Measurements from ENCODE around the gene FGF4.

Gene FGF4

GRCh38 chr11:69775163-69775755 lies at the start of gene FGF4:
Gene FGF4 (minus strand): TSS chr11:69775341. CDS start chr11:69775084, 257 bp downstream.
- no peak for DNase-seq

GRCh38 chr11:69823641-69824265 lies 48.6 kb upstream of the FGF4 start:
- no peak for DNase-seq

GRCh38 chr11:69822676-69823494 lies 47.7 kb upstream of the FGF4 start:
- no peak for DNase-seq

- no peak for DNase-seq
Observed at GRCh38 chr11:69821511-69822040, 46.4 kb upstream of the FGF4 start.

- DNase-seq = no peak
Observed at GRCh38 chr11:69820441-69820840, 45.3 kb upstream of the FGF4 start.

GRCh38 chr11:69819541-69820070 lies 44.5 kb upstream of the FGF4 start:
- DNase-seq = no peak

- DNase-seq = no peak
Observed at GRCh38 chr11:69818603-69819441, 43.7 kb upstream of the FGF4 start, which contains the start of gene FGF3. Gene FGF3 (minus strand): TSS chr11:69819416. CDS start chr11:69818933, 483 bp downstream.

GRCh38 chr11:69818231-69818602 lies 43.1 kb upstream of the FGF4 start:
- DNase-seq = no peak

GRCh38 chr11:69817265-69818230 lies 42.4 kb upstream of the FGF4 start:
- no peak for DNase-seq

- no peak for DNase-seq
Observed at GRCh38 chr11:69816671-69817070, 41.5 kb upstream of the FGF4 start.

- no peak for DNase-seq
Observed at GRCh38 chr11:69815973-69816372, 40.8 kb upstream of the FGF4 start.

- no peak for DNase-seq
Observed at GRCh38 chr11:69814902-69815301, 39.8 kb upstream of the FGF4 start.

GRCh38 chr11:69814411-69814810 lies 39.3 kb upstream of the FGF4 start:
- no peak for DNase-seq

GRCh38 chr11:69813839-69814238 lies 38.7 kb upstream of the FGF4 start:
- no peak for DNase-seq

GRCh38 chr11:69812946-69813345 lies 37.8 kb upstream of the FGF4 start:
- no peak for DNase-seq

- no peak for DNase-seq
Observed at GRCh38 chr11:69812256-69812655, 37.1 kb upstream of the FGF4 start.

- DNase-seq = no peak
Observed at GRCh38 chr11:69811431-69811830, 36.3 kb upstream of the FGF4 start.

- DNase-seq = no peak
Observed at GRCh38 chr11:69810289-69811118, 35.4 kb upstream of the FGF4 start.

- no peak for DNase-seq
Observed at GRCh38 chr11:69808667-69809086, 33.5 kb upstream of the FGF4 start.

GRCh38 chr11:69807106-69807815 lies 32.1 kb upstream of the FGF4 start:
- no peak for DNase-seq

Measured in NCI-H2227 treated with DMSO at 0.1 percent for 48 hours (cell line).